CD14-positive monocyte (primary cell): ENCODE results near the gene RASSF4. TPM values are rescaled to one million over a fixed set of nuclear protein-coding genes. Genes with fewer than 3 reads are reported as not detected.

ENCODE experiments used
- DNase-seq, 3 donors: peaks; one replicate each; pipeline ENCODE4 v3.0.0-alpha.2; 2011 to 2022
- H2AFZ ChIP-seq: 2 replicates; pipeline ENCODE4 v1.6.0; 2012; ENCODE audit warnings: mild to moderate bottlenecking, low read depth, low read length, inconsistent platforms; ENCODE audit not compliant: insufficient read depth, poor library complexity, severe bottlenecking
- H3K27ac ChIP-seq, 2 donors: 1 replicate in 1 of 2; 2 replicates in 1 of 2; pipeline ENCODE4 v1.5.1; 2012 to 2013; ENCODE audit warnings: low read length in 2 of 2, control low read depth in 1 of 2, inconsistent platforms in 1 of 2, low read depth in 1 of 2, mild to moderate bottlenecking in 1 of 2
- H3K27me3 ChIP-seq, 2 donors: one replicate each; pipeline versions ENCODE4 v1.6.0 to v1.6.1; 2011 to 2013; ENCODE audit warnings: low read length in 2 of 2; ENCODE audit not compliant: control insufficient read depth in 2 of 2, insufficient read depth in 2 of 2
- H3K36me3 ChIP-seq, 2 donors: replicated peaks in 1 of 2; 1 replicate in 1 of 2; 2 replicates in 1 of 2; pipeline versions ENCODE4 v1.5.1 to v1.6.1; 2012 to 2013; ENCODE audit warnings: low read length in 2 of 2, control low read depth in 1 of 2, inconsistent platforms in 1 of 2, mild to moderate bottlenecking in 1 of 2; ENCODE audit not compliant: insufficient read depth in 2 of 2, control insufficient read depth in 1 of 2
- H3K4me1 ChIP-seq, 2 donors: 1 replicate in 1 of 2; 2 replicates in 1 of 2; pipeline versions ENCODE4 v1.5.1 to v1.6.1; 2012 to 2013; ENCODE audit warnings: low read length in 2 of 2, control low read depth in 1 of 2, inconsistent platforms in 1 of 2, mild to moderate bottlenecking in 1 of 2, moderate library complexity in 1 of 2; ENCODE audit not compliant: insufficient read depth in 2 of 2, control insufficient read depth in 1 of 2
- H3K4me2 ChIP-seq: replicated peaks from 2 replicates; pipeline ENCODE3; 2012; ENCODE audit warnings: low read length, moderate library complexity, mild to moderate bottlenecking; ENCODE audit not compliant: poor library complexity, severe bottlenecking; ENCODE audit errors: extremely low read depth
- H3K4me3 ChIP-seq, 3 experiments: fragments of 200-600 bp in 1 of 3; sonication (generic) in 1 of 3; replicated peaks in 1 of 3; 1 replicate in 2 of 3; 2 replicates in 1 of 3; pipeline ENCODE4 v1.5.1; 2011 to 2013; ENCODE audit warnings: low read length in 3 of 3, mild to moderate bottlenecking in 3 of 3, control low read depth in 2 of 3, low read depth in 2 of 3, inconsistent platforms in 1 of 3, moderate library complexity in 1 of 3
- H3K79me2 ChIP-seq: 2 replicates; pipeline ENCODE4 v1.6.0; 2012; ENCODE audit warnings: mild to moderate bottlenecking, control low read depth, inconsistent platforms, low read length, moderate library complexity; ENCODE audit not compliant: insufficient read depth
- H3K9ac ChIP-seq: 2 replicates; pipeline ENCODE4 v1.6.0; 2017; ENCODE audit warnings: low read length, mild to moderate bottlenecking; ENCODE audit not compliant: insufficient read depth, poor library complexity, severe bottlenecking
- H3K9me3 ChIP-seq, 2 donors: replicated peaks in 1 of 2; 1 replicate in 1 of 2; 2 replicates in 1 of 2; pipeline versions ENCODE4 v1.5.1 to v1.6.1; 2012 to 2013; ENCODE audit warnings: low read length in 2 of 2, control low read depth in 1 of 2; ENCODE audit not compliant: control insufficient read depth in 1 of 2, insufficient read depth in 1 of 2
- H4K20me1 ChIP-seq: 2 replicates; pipeline ENCODE4 v1.6.0; 2012; ENCODE audit warnings: mild to moderate bottlenecking, low read length, control low read depth, moderate library complexity; ENCODE audit not compliant: insufficient read depth
- H3K27ac Mint-ChIP-seq, 7 donors: one replicate each; pipeline ENCODE4 v1.8.0; 2020; ENCODE audit warnings: mild to moderate bottlenecking in 7 of 7, mixed read lengths in 7 of 7, moderate library complexity in 6 of 7, inconsistent platforms in 2 of 7
- H3K27me3 Mint-ChIP-seq, 3 donors: one replicate each; pipeline ENCODE4 v1.8.0; 2021 to 2022; ENCODE audit warnings: low read depth in 3 of 3, mild to moderate bottlenecking in 3 of 3, mixed read lengths in 3 of 3, moderate library complexity in 3 of 3, inconsistent platforms in 1 of 3
- H3K36me3 Mint-ChIP-seq, 2 donors: one replicate each; pipeline ENCODE4 v1.8.0; 2020; ENCODE audit warnings: mixed read lengths in 2 of 2, inconsistent platforms in 1 of 2, mild to moderate bottlenecking in 1 of 2
- H3K4me1 Mint-ChIP-seq: one replicate; pipeline ENCODE4 v1.8.0; 2020; ENCODE audit warnings: mild to moderate bottlenecking, mixed read lengths
- H3K4me3 Mint-ChIP-seq, 2 donors: one replicate each; pipeline ENCODE4 v1.8.0; 2020; ENCODE audit warnings: mild to moderate bottlenecking in 2 of 2, mixed read lengths in 2 of 2, moderate library complexity in 1 of 2
- H3K9me3 Mint-ChIP-seq, 7 donors: one replicate each; pipeline ENCODE4 v1.8.0; 2020 to 2022; ENCODE audit warnings: mixed read lengths in 7 of 7, mild to moderate bottlenecking in 6 of 7, moderate library complexity in 6 of 7, inconsistent platforms in 2 of 7
- CTCF ChIP-seq: fragments of 200-600 bp; IDR thresholded peaks from one replicate; pipeline ENCODE4 v1.8.0; 2022; ENCODE audit warnings: antibody characterized with exemption, mild to moderate bottlenecking
- WGBS: methylation state at CpG from one replicate; pipeline ENCODE4 v1.1.5; 2013; ENCODE audit warnings: missing lambda C conversion rate; ENCODE audit not compliant: insufficient coverage; 5-methylcytosine and 5-hydroxymethylcytosine counted together
- intact Hi-C, 2 donors: fragments of 100-400 bp; cut with micrococcal nuclease; formaldehyde crosslinking; loops; one replicate each; pipeline versions ENCODE4 v1.15.0 to v1.15.1; 2023
- polyA plus RNA-seq, 3 donors: library from polyadenylated mRNA; depleted of rRNA in 1 of 3; unstranded in 2 of 3; stranded (reverse) in 1 of 3; fragments of 300-500 nt in 2 of 3; fragments of >200 nt in 1 of 3; fragmentation: Illumina TruSeq in 2 of 3; gene quantifications; 1 replicate in 2 of 3; 2 replicates in 1 of 3; pipeline ENCODE4 v1.2.3, GENCODE V29; 2012 to 2021

The RASSF4 gene
- polyA plus RNA-seq, 3 donors = 117 to 290 (median 120) TPM

- Histone ChIP-seq H3K27me3 (no peaks in the 10 kb centered on the region), H3K9me3 (no peaks in the 10 kb centered on the region), H3K9ac (no peak overlapping the region), H3K4me3 (no peak overlapping the region), H4K20me1 (peaks cover 100% of the 10 kb centered on the region), H2AFZ (no peak overlapping the region), H3K4me1 (peaks cover 4 to 14% of the 10 kb centered on the region in 2 donors), H3K4me2 (no peak overlapping the region), H3K79me2 (peaks cover 57% of the 10 kb centered on the region), H3K36me3 (peaks cover 94 to 100% of the 10 kb centered on the region in 2 donors), H3K27ac (peak overlapping the region in 1 of 2 donors; percentile 54)
- TF ChIP-seq CTCF = no peak
- intact Hi-C loops = no loop called here
- WGBS = 86% methylated on average over 8 of the region's 9 CpGs
- H3K4me1 Mint-ChIP-seq = peaks cover 15% of the 10 kb centered on the region
- H3K36me3 Mint-ChIP-seq = peaks cover 72 to 95% of the 10 kb centered on the region in 2 donors
- H3K9me3 Mint-ChIP-seq = no peaks in the 10 kb centered on the region
- no peak for DNase-seq
- H3K27ac Mint-ChIP-seq = peak overlapping the region in 2 of 7 donors; percentile 54 to 57
- no peak overlapping the region for H3K4me3 Mint-ChIP-seq
- no peaks in the 10 kb centered on the region for H3K27me3 Mint-ChIP-seq
These were observed 22.5 kb downstream of the RASSF4 start for GRCh38 chr10:44982114-44982460.

GRCh38 chr10:44982496-44982895, 22.9 kb downstream of the RASSF4 start:
- Mint-ChIP-seq H3K36me3 (peaks cover 75 to 97% of the 10 kb centered on the region in 2 donors), H3K27me3 (no peaks in the 10 kb centered on the region), H3K9me3 (no peaks in the 10 kb centered on the region), H3K4me1 (peaks cover 13% of the 10 kb centered on the region), H3K4me3 (no peak overlapping the region), H3K27ac (peak overlapping the region in 1 of 7 donors; percentile 20)
- H3K27ac ChIP-seq = peak overlapping the region in 1 of 2 donors; percentile 54
- intact Hi-C loops = no loop called here
- no peak overlapping the region for H3K9ac ChIP-seq
- no peak overlapping the region for H3K4me3 ChIP-seq
- peaks cover 100% of the 10 kb centered on the region for H4K20me1 ChIP-seq
- H2AFZ ChIP-seq = no peak overlapping the region
- no peak for DNase-seq
- no peaks in the 10 kb centered on the region for H3K27me3 ChIP-seq
- H3K79me2 ChIP-seq = peaks cover 53% of the 10 kb centered on the region
- peaks cover 94 to 100% of the 10 kb centered on the region in 2 donors for H3K36me3 ChIP-seq
- WGBS = 90% methylated on average over 2 of the region's 9 CpGs
- peaks cover 4 to 10% of the 10 kb centered on the region in 2 donors for H3K4me1 ChIP-seq
- no peak overlapping the region for H3K4me2 ChIP-seq
- no peaks in the 10 kb centered on the region for H3K9me3 ChIP-seq
- no peak for TF ChIP-seq CTCF
